OCI-LY3 (cell line): ENCODE measurements around the gene ADGRG6.

Experiments used
- H2AFZ ChIP-seq: fragments of 200-600, 300-600 bp; shearing (Covaris generic); 2 replicates; pipeline ENCODE4 v1.6.0; 2014; ENCODE audit warnings: antibody characterized with exemption, low read depth, low read length
- H3K27ac ChIP-seq: fragments of 200-600, 300-600 bp; sonication (generic); 2 replicates; pipeline ENCODE4 v1.5.1; 2014; ENCODE audit warnings: mild to moderate bottlenecking, low read length, moderate library complexity, mixed read lengths
- H3K27me3 ChIP-seq: fragments of 200-600, 300-600 bp; sonication (generic); 2 replicates; pipeline ENCODE4 v1.6.1; 2014; ENCODE audit warnings: low read depth, low read length, mixed read lengths
- H3K36me3 ChIP-seq: fragments of 200-600, 300-600 bp; sonication (generic); replicated peaks from 2 replicates; pipeline ENCODE3; 2014; ENCODE audit warnings: low read depth, low read length, mixed read lengths
- H3K4me1 ChIP-seq: fragments of 300-600, 200-600 bp; sonication (generic); 2 replicates; pipeline ENCODE4 v1.6.1; 2014; ENCODE audit warnings: low read length, mixed read lengths
- H3K4me2 ChIP-seq: fragments of 200-600, 300-600 bp; sonication (generic); 2 replicates; pipeline ENCODE4 v1.6.1; 2014; ENCODE audit warnings: low read length, mixed read lengths
- H3K4me3 ChIP-seq: fragments of 300-600, 200-600 bp; sonication (generic); 2 replicates; pipeline ENCODE4 v1.5.1; 2014; ENCODE audit warnings: antibody characterized with exemption, mild to moderate bottlenecking, low read length, moderate library complexity
- H3K79me2 ChIP-seq: fragments of 300-600, 200-600 bp; shearing (Covaris generic); 2 replicates; pipeline ENCODE4 v1.6.1; 2014; ENCODE audit warnings: mild to moderate bottlenecking, low read length, mixed read lengths
- H3K9ac ChIP-seq: fragments of 300-600, 200-600 bp; shearing (Covaris generic); 2 replicates; pipeline ENCODE4 v1.6.0; 2014; ENCODE audit warnings: mild to moderate bottlenecking, low read length, moderate library complexity
- H3K9me3 ChIP-seq: fragments of 200-600, 300-600 bp; shearing (Covaris generic); 2 replicates; pipeline ENCODE4 v1.6.1; 2014; ENCODE audit warnings: low read length, mixed read lengths; ENCODE audit not compliant: insufficient read depth
- H4K20me1 ChIP-seq: fragments of 200-600, 300-600 bp; sonication (generic); 2 replicates; pipeline ENCODE4 v1.6.1; 2016; ENCODE audit warnings: low read length, mixed read lengths; ENCODE audit not compliant: insufficient read depth
- CTCF ChIP-seq: fragments of 200-600, 300-600 bp; sonication (generic); IDR thresholded peaks from 2 replicates; pipeline ENCODE4 v1.5.1; 2014; ENCODE audit warnings: antibody characterized with exemption, low read length, low read depth
- EZH2phosphoT487 ChIP-seq: fragments of 200-600 bp; shearing (Covaris generic); IDR thresholded peaks from 2 replicates; pipeline ENCODE4 v1.6.1; 2018; ENCODE audit warnings: antibody characterized with exemption, mixed run types, low read depth

Gene ADGRG6

GRCh38 chr6:142399739-142400138 lies 97.9 kb downstream of the ADGRG6 start:
- Histone ChIP-seq H3K4me2 (no peak overlapping the region), H3K27ac (no peak overlapping the region), H3K27me3 (no peaks in the 10 kb centered on the region), H3K79me2 (no peaks in the 10 kb centered on the region), H3K36me3 (no peaks in the 10 kb centered on the region), H3K9me3 (no peaks in the 10 kb centered on the region), H4K20me1 (no peaks in the 10 kb centered on the region), H2AFZ (no peak overlapping the region), H3K4me1 (no peaks in the 10 kb centered on the region), H3K9ac (no peak overlapping the region), H3K4me3 (no peak overlapping the region)
- TF ChIP-seq CTCF = no peak
- no peak for TF ChIP-seq EZH2phosphoT487

- Histone ChIP-seq H2AFZ (no peak overlapping the region), H3K9me3 (no peaks in the 10 kb centered on the region), H3K79me2 (no peaks in the 10 kb centered on the region), H3K4me2 (no peak overlapping the region), H4K20me1 (no peaks in the 10 kb centered on the region), H3K36me3 (no peaks in the 10 kb centered on the region), H3K27ac (no peak overlapping the region), H3K9ac (no peak overlapping the region), H3K27me3 (no peaks in the 10 kb centered on the region), H3K4me3 (no peak overlapping the region), H3K4me1 (no peaks in the 10 kb centered on the region)
- TF ChIP-seq CTCF (no peak), EZH2phosphoT487 (no peak)
Observed at GRCh38 chr6:142400495-142400894, 98.7 kb downstream of the ADGRG6 start.

- H3K4me3 ChIP-seq = no peak overlapping the region
- H3K79me2 ChIP-seq = no peaks in the 10 kb centered on the region
- H3K4me2 ChIP-seq = no peak overlapping the region
- TF ChIP-seq EZH2phosphoT487 (no peak), CTCF (no peak)
- H3K9ac ChIP-seq = no peak overlapping the region
- H3K9me3 ChIP-seq = no peaks in the 10 kb centered on the region
- no peaks in the 10 kb centered on the region for H3K27me3 ChIP-seq
- no peaks in the 10 kb centered on the region for H3K36me3 ChIP-seq
- H3K27ac ChIP-seq = no peak overlapping the region
- no peak overlapping the region for H2AFZ ChIP-seq
- H3K4me1 ChIP-seq = no peaks in the 10 kb centered on the region
- H4K20me1 ChIP-seq = no peaks in the 10 kb centered on the region
Observed at GRCh38 chr6:142401838-142402237, 100.0 kb downstream of the ADGRG6 start.

GRCh38 chr6:142404751-142405150 lies 102.9 kb downstream of the ADGRG6 start:
- Histone ChIP-seq H3K36me3 (no peaks in the 10 kb centered on the region), H3K79me2 (no peaks in the 10 kb centered on the region), H3K4me1 (no peaks in the 10 kb centered on the region), H3K27me3 (no peaks in the 10 kb centered on the region), H3K4me3 (no peak overlapping the region), H4K20me1 (no peaks in the 10 kb centered on the region), H2AFZ (no peak overlapping the region), H3K9ac (no peak overlapping the region), H3K4me2 (no peak overlapping the region), H3K27ac (no peak overlapping the region), H3K9me3 (no peaks in the 10 kb centered on the region)
- TF ChIP-seq CTCF (no peak), EZH2phosphoT487 (no peak)
